Hepatocyte (in vitro differentiated cells): ENCODE data around the gene PEDS1. TPM values are rescaled to one million over a fixed set of nuclear protein-coding genes. Genes with fewer than 3 reads are reported as not detected.
"Not testable (repeated sequence)": the region's sequence is repeated elsewhere in the genome, so short reads cannot be mapped to it uniquely, and the experiment has no call there.

ENCODE experiments used
- DNase-seq: peaks from one replicate; pipeline ENCODE4 v3.0.0-alpha.2; 2016; ENCODE audit warnings: low spot score
- H2AFZ ChIP-seq: fragments of 200-600 bp; sonication (generic); 2 replicates; pipeline ENCODE4 v1.6.0; 2016; ENCODE audit warnings: antibody characterized with exemption, mild to moderate bottlenecking
- H3K27ac ChIP-seq: fragments of 200-600 bp; sonication (generic); 2 replicates; pipeline ENCODE4 v1.5.1; 2016; ENCODE audit warnings: mild to moderate bottlenecking
- H3K27me3 ChIP-seq: fragments of 200-600 bp; sonication (generic); 2 replicates; pipeline ENCODE4 v1.6.1; 2016
- H3K36me3 ChIP-seq: fragments of 200-600 bp; sonication (generic); replicated peaks from 2 replicates; pipeline ENCODE4 v1.5.1; 2016; ENCODE audit warnings: low read depth; ENCODE audit not compliant: insufficient read depth
- H3K4me1 ChIP-seq: fragments of 200-600 bp; sonication (generic); 2 replicates; pipeline ENCODE4 v1.5.1; 2016; ENCODE audit warnings: mild to moderate bottlenecking, moderate library complexity; ENCODE audit not compliant: insufficient read depth
- H3K4me2 ChIP-seq: fragments of 200-600 bp; sonication (generic); 2 replicates; pipeline ENCODE4 v1.6.0; 2016
- H3K4me3 ChIP-seq: fragments of 200-600 bp; sonication (generic); 2 replicates; pipeline ENCODE4 v1.5.1; 2016; ENCODE audit warnings: mild to moderate bottlenecking
- H3K79me2 ChIP-seq: fragments of 200-600 bp; sonication (generic); 2 replicates; pipeline ENCODE4 v1.6.0; 2017; ENCODE audit warnings: mild to moderate bottlenecking
- H3K9me2 ChIP-seq: fragments of 200-600 bp; sonication (generic); replicated peaks from 2 replicates; pipeline ENCODE4 v1.6.0; 2017; ENCODE audit warnings: mild to moderate bottlenecking; ENCODE audit not compliant: insufficient read depth
- H3K9me3 ChIP-seq: fragments of 200-600 bp; sonication (generic); 2 replicates; pipeline ENCODE4 v1.5.1; 2016; ENCODE audit warnings: low read depth, mild to moderate bottlenecking
- H4K20me1 ChIP-seq: fragments of 200-600 bp; sonication (generic); 2 replicates; pipeline ENCODE4 v1.6.0; 2016; ENCODE audit warnings: mild to moderate bottlenecking; ENCODE audit not compliant: insufficient read depth, poor library complexity, severe bottlenecking
- CTCF ChIP-seq: fragments of 200-600 bp; sonication (generic); IDR thresholded peaks from 2 replicates; pipeline ENCODE4 v1.5.1; 2016; ENCODE audit warnings: antibody characterized with exemption, mild to moderate bottlenecking; ENCODE audit not compliant: poor library complexity
- EZH2 ChIP-seq: fragments of 200-600 bp; sonication (generic); IDR thresholded peaks from 2 replicates; pipeline ENCODE4 v1.6.1; 2016; ENCODE audit warnings: antibody characterized with exemption, mild to moderate bottlenecking, borderline replicate concordance
- EZH2phosphoT487 ChIP-seq: fragments of 200-600 bp; sonication (generic); IDR thresholded peaks from one replicate; pipeline ENCODE4 v1.6.1; 2018; ENCODE audit warnings: antibody characterized with exemption, mild to moderate bottlenecking, low read depth, moderate library complexity; ENCODE audit not compliant: unreplicated experiment, severe bottlenecking
- WGBS: methylation state at CpG from one replicate; pipeline ENCODE4 v1.1.6; 2016; ENCODE audit warnings: low lambda C conversion rate; ENCODE audit errors: missing lambda C conversion rate; 5-methylcytosine and 5-hydroxymethylcytosine counted together
- polyA plus RNA-seq: library from polyadenylated mRNA; unstranded; fragments of >200 nt; fragmentation: Nextera tagmentation; extraction: Ambion mirVana; gene quantifications from 2 replicates; pipeline ENCODE4 v1.2.1, GENCODE V29; 2016
- total RNA-seq: library from RNA; depleted of rRNA; stranded (reverse); fragments of >200 nt; gene quantifications from 2 replicates; pipeline ENCODE4 v1.2.3, GENCODE V29; 2014

Gene PEDS1
- total and polyA plus RNA-seq, 2 experiments from 2014 or later: 24.5 to 46.2 TPM

- WGBS: 58% methylated on average over 9 of the region's 9 CpGs
- H4K20me1 ChIP-seq: no peaks in the 10 kb centered on the region
- no peaks in the 10 kb centered on the region for H3K9me2 ChIP-seq
- no peaks in the 10 kb centered on the region for H3K9me3 ChIP-seq
- H3K27ac ChIP-seq: peak overlapping the region; percentile 75
- TF ChIP-seq EZH2 (no peak), EZH2phosphoT487 (no peak), CTCF (no peak)
- H3K4me1 ChIP-seq: peaks cover 22% of the 10 kb centered on the region
- no peaks in the 10 kb centered on the region for H3K27me3 ChIP-seq
- no peaks in the 10 kb centered on the region for H3K79me2 ChIP-seq
- H3K36me3 ChIP-seq: no peaks in the 10 kb centered on the region
- H3K4me2 ChIP-seq: no peak overlapping the region
- no peak overlapping the region for H3K4me3 ChIP-seq
- no peak overlapping the region for H2AFZ ChIP-seq
- DNase-seq: no peak
Observed at GRCh38 chr20:50163570-50164317, 10.2 kb upstream of the PEDS1 start.

- H3K4me3 ChIP-seq, H3K9me3 ChIP-seq: not testable (repeated sequence)
Observed at GRCh38 chr20:50161494-50161893, 8.0 kb upstream of the PEDS1 start.

GRCh38 chr20:50153153-50153499, 397 bp downstream of the PEDS1 start:
- Histone ChIP-seq H3K79me2 (peaks cover 53% of the 10 kb centered on the region), H4K20me1 (no peaks in the 10 kb centered on the region), H3K36me3 (no peaks in the 10 kb centered on the region), H3K4me2 (peak overlapping the region; percentile 95), H3K27ac (peak overlapping the region; percentile 88), H3K4me1 (peaks cover 30% of the 10 kb centered on the region), H3K9me2 (no peaks in the 10 kb centered on the region), H3K9me3 (no peaks in the 10 kb centered on the region), H3K27me3 (no peaks in the 10 kb centered on the region), H2AFZ (peak overlapping the region; percentile 40), H3K4me3 (peak overlapping the region; percentile 97)
- WGBS: 1% methylated on average over 17 of the region's 18 CpGs
- TF ChIP-seq CTCF (no peak), EZH2phosphoT487 (no peak), EZH2 (no peak)
- no peak for DNase-seq

More at GRCh38 chr20:50161494-50161893, 8.0 kb upstream of the PEDS1 start:
- H4K20me1 ChIP-seq, H3K9me2 ChIP-seq, H3K79me2 ChIP-seq, H3K27me3 ChIP-seq, DNase-seq, H2AFZ ChIP-seq, H3K36me3 ChIP-seq, H3K27ac ChIP-seq, H3K4me2 ChIP-seq: not testable (repeated sequence)
- 97% methylated on average over 7 of the region's 7 CpGs for WGBS
- H3K4me1 ChIP-seq: peaks cover 15% of the 10 kb centered on the region

- DNase-seq: peak; percentile 65
- peaks cover 30% of the 10 kb centered on the region for H3K4me1 ChIP-seq
- 32% methylated on average over 4 of the region's 4 CpGs for WGBS
Observed at GRCh38 chr20:50152394-50153152, 950 bp downstream of the PEDS1 start.

More at GRCh38 chr20:50152394-50153152, 950 bp downstream of the PEDS1 start:
- Histone ChIP-seq H3K9me3 (no peaks in the 10 kb centered on the region), H3K9me2 (no peaks in the 10 kb centered on the region), H3K79me2 (peaks cover 58% of the 10 kb centered on the region), H2AFZ (peak overlapping the region; percentile 40), H3K27ac (peak overlapping the region; percentile 88), H4K20me1 (no peaks in the 10 kb centered on the region), H3K36me3 (no peaks in the 10 kb centered on the region), H3K4me3 (peak overlapping the region; percentile 97), H3K27me3 (no peaks in the 10 kb centered on the region), H3K4me2 (peak overlapping the region; percentile 95)
- TF ChIP-seq EZH2: no peak
- TF ChIP-seq EZH2phosphoT487: no peak
- TF ChIP-seq CTCF: peak; percentile 31
